GM12878 (cell line): Measurements from ENCODE around the gene ERP44. TPM values are rescaled to one million over a fixed set of nuclear protein-coding genes. Genes with fewer than 3 reads are reported as not detected.

Experiments used
- ATAC-seq: fragments of 200-7000 bp; cut with Tn5 transposase; 3 replicates; pipeline ENCODE4 v1.9.1; 2020; ENCODE audit warnings: mild to moderate bottlenecking, moderate library complexity
- BruUV-seq: library from RNA; stranded (reverse); fragments of 400-500 nt; replicated peaks from 2 replicates; lab custom pipeline; 2021; lab: Mats Ljungman, UMichigan
- CTCF ChIA-PET: fragments of 300-600 bp; sonication (Branson Sonifier 250); formaldehyde crosslinking; extraction: SDS; loops from one replicate; lab custom pipeline; 2021; ENCODE audit warnings: inconsistent platforms; lab: Yijun Ruan, JAX
- POLR2A ChIA-PET: fragments of 350-600 bp; formaldehyde crosslinking; extraction: SDS; loops from one replicate; lab custom pipeline; 2021; ENCODE audit warnings: inconsistent platforms; lab: Charles Lee
- RAD21 ChIA-PET: fragments of 300-600 bp; sonication (Branson Sonifier 250); formaldehyde crosslinking; loops from one replicate; lab custom pipeline; 2023; ENCODE audit warnings: antibody characterized with exemption; ENCODE audit not compliant: unreplicated experiment; lab: Charles Lee
- SMC1A ChIA-PET: fragments of 300-600 bp; sonication (Branson Sonifier 250); formaldehyde crosslinking; loops from one replicate; lab custom pipeline; 2023; ENCODE audit not compliant: unreplicated experiment, uncharacterized antibody; lab: Charles Lee
- DNase-seq: peaks from one replicate; pipeline ENCODE4 v3.0.0-alpha.2; 2011; ENCODE audit warnings: low read depth, low spot score
- FAIRE-seq: peaks from 3 replicates; lab custom pipeline; 2011; peaks lifted over from hg19 to GRCh38; lab: Jason Lieb, UNC
- H2AFZ ChIP-seq: 2 replicates; pipeline ENCODE4 v1.6.0; 2011; ENCODE audit warnings: low read depth, low read length, control low read depth; ENCODE audit not compliant: control insufficient read depth
- H3K27ac ChIP-seq: 2 replicates; pipeline ENCODE4 v1.5.1; 2011; ENCODE audit warnings: control low read depth; ENCODE audit not compliant: control insufficient read depth, insufficient read depth
- H3K27me3 ChIP-seq, 2 experiments: replicated peaks in 1 of 2; 2 replicates each; pipeline versions ENCODE4 v1.6.0 to v1.6.1; 2011; ENCODE audit warnings: low read length in 1 of 2; ENCODE audit not compliant: control insufficient read depth in 2 of 2, insufficient read depth in 2 of 2
- H3K36me3 ChIP-seq, 2 experiments: 2 replicates each; pipeline ENCODE4 v1.5.1; 2011; ENCODE audit warnings: low read length in 1 of 2; ENCODE audit not compliant: control insufficient read depth in 2 of 2, insufficient read depth in 2 of 2
- H3K4me1 ChIP-seq: 2 replicates; pipeline ENCODE4 v1.6.1; 2011; ENCODE audit warnings: mild to moderate bottlenecking, low read length, moderate library complexity, mixed read lengths; ENCODE audit not compliant: control insufficient read depth, insufficient read depth
- H3K4me2 ChIP-seq: 2 replicates; pipeline ENCODE4 v1.6.0; 2011; ENCODE audit warnings: control low read depth; ENCODE audit not compliant: control insufficient read depth, insufficient read depth
- H3K4me3 ChIP-seq: fragments of 200-600 bp; sonication (generic); 2 replicates; pipeline ENCODE4 v1.5.1; 2016
- H3K79me2 ChIP-seq: 2 replicates; pipeline ENCODE4 v1.6.0; 2011; ENCODE audit warnings: low read length; ENCODE audit not compliant: control insufficient read depth, insufficient read depth
- H3K9ac ChIP-seq: 2 replicates; pipeline ENCODE4 v1.8.0; 2011; ENCODE audit warnings: low read length, control low read depth, mixed read lengths; ENCODE audit not compliant: control insufficient read depth, insufficient read depth
- H3K9me3 ChIP-seq: replicated peaks from 3 replicates; pipeline ENCODE4 v1.5.1; 2011; ENCODE audit warnings: mild to moderate bottlenecking, low read length; ENCODE audit not compliant: control insufficient read depth, insufficient read depth
- H4K20me1 ChIP-seq: 2 replicates; pipeline ENCODE4 v1.6.0; 2011; ENCODE audit not compliant: control insufficient read depth, insufficient read depth
- GABPA ChIP-seq: IDR thresholded peaks from 2 replicates; pipeline ENCODE4 v1.6.1; 2014; ENCODE audit warnings: antibody characterized with exemption, low read depth, mild to moderate bottlenecking, inconsistent platforms
- HCFC1 ChIP-seq: fragments of 150-350 bp; IDR thresholded peaks from 2 replicates; pipeline ENCODE4 v1.6.1; 2014; ENCODE audit warnings: low read length
- HDGF ChIP-seq: fragments of 450-650 bp; IDR thresholded peaks from 2 replicates; pipeline ENCODE4 v1.6.1; 2016; ENCODE audit warnings: antibody characterized with exemption
- NFXL1 ChIP-seq: fragments of 450-650 bp; IDR thresholded peaks from 2 replicates; pipeline ENCODE4 v1.6.1; 2017; ENCODE audit warnings: antibody characterized with exemption, mild to moderate bottlenecking, borderline replicate concordance
- NFYB ChIP-seq: IDR thresholded peaks from 2 replicates; pipeline ENCODE4 v1.6.1; 2011; ENCODE audit warnings: low read depth, mild to moderate bottlenecking, low read length, improper control_type of control experiment, moderate library complexity; ENCODE audit not compliant: insufficient read depth
- RBBP5 ChIP-seq: fragments of 200-600 bp; sonication (generic); conservative IDR thresholded peaks from 2 replicates; pipeline ENCODE4 v1.6.1; 2016
- RELA ChIP-seq: fragments of 450-650 bp; IDR thresholded peaks from 2 replicates; pipeline ENCODE4 v1.8.0; 2014; ENCODE audit warnings: borderline replicate concordance; ENCODE audit not compliant: partially characterized antibody
- RUNX3 ChIP-seq: IDR thresholded peaks from 2 replicates; pipeline ENCODE4 v1.6.1; 2012; ENCODE audit warnings: low read length, inconsistent platforms
- SPI1 ChIP-seq: IDR thresholded peaks from 2 replicates; pipeline ENCODE4 v1.6.1; 2011; ENCODE audit warnings: low read depth, mild to moderate bottlenecking, low read length, moderate library complexity, borderline replicate concordance; ENCODE audit not compliant: insufficient read depth
- SREBF1 ChIP-seq: IDR thresholded peaks from 2 replicates; pipeline ENCODE4 v1.6.1; 2012; ENCODE audit warnings: mild to moderate bottlenecking, low read length
- SREBF2 ChIP-seq: IDR thresholded peaks from 2 replicates; pipeline ENCODE4 v1.6.1; 2012; ENCODE audit warnings: mild to moderate bottlenecking, low read length
- STAT3 ChIP-seq: IDR thresholded peaks from 2 replicates; pipeline ENCODE4 v1.6.1; 2011; ENCODE audit warnings: low read depth, low read length, improper control_type of control experiment
- TBL1XR1 ChIP-seq: IDR thresholded peaks from 2 replicates; pipeline ENCODE4 v1.6.1; 2012; ENCODE audit warnings: low read depth, low read length, improper control_type of control experiment
- ZSCAN29 ChIP-seq: fragments of 450-650 bp; IDR thresholded peaks from 2 replicates; pipeline ENCODE4 v1.6.1; 2017; ENCODE audit warnings: mild to moderate bottlenecking, moderate library complexity
- WGBS: methylation state at CpG from one replicate; pipeline ENCODE4 v1.1.6; 2016; ENCODE audit warnings: low lambda C conversion rate; ENCODE audit not compliant: insufficient replicate concordance, insufficient coverage; ENCODE audit errors: missing lambda C conversion rate; 5-methylcytosine and 5-hydroxymethylcytosine counted together
- in situ Hi-C: fragments of 300-500 bp; cut with MboI; formaldehyde crosslinking; loops from 9 replicates; pipeline ENCODE4 v1.14.3; 2018; ENCODE audit warnings: mixed read lengths
- intact Hi-C: fragments of 100-400 bp; cut with micrococcal nuclease; formaldehyde crosslinking; loops from one replicate; pipeline ENCODE4 v1.14.2; 2022; ENCODE audit not compliant: unreplicated experiment
- polyA plus RNA-seq, 11 experiments: library from polyadenylated mRNA; depleted of rRNA in 4 of 11; unstranded in 6 of 11; stranded (reverse) in 5 of 11; fragments of >200 nt; fragmentation: Nextera tagmentation in 4 of 11; fragmentation: Illumina TruSeq in 1 of 11; extraction: Ambion mirVana in 4 of 11; extraction: Trizol in 1 of 11; gene quantifications; 1 replicate in 1 of 11; 2 replicates in 10 of 11; pipeline versions ENCODE4 v1.2.1 to v1.2.3, GENCODE V29; 2011 to 2016; ENCODE audit warnings: inconsistent platforms in 2 of 11, missing spikeins in 2 of 11, low read depth in 1 of 11
- total RNA-seq, 4 experiments: library from RNA; depleted of rRNA in 3 of 4; stranded (reverse); fragments of >200 nt in 3 of 4; fragmentation: Illumina TruSeq in 1 of 4; extraction: Trizol in 1 of 4; gene quantifications; 2 replicates each; pipeline versions ENCODE4 v1.2.1 to v1.2.3, GENCODE V29; 2013 to 2021
- TF ChIP-seq, protein P1 (sequence below): fragments of 150-350 bp; IDR thresholded peaks from 2 replicates; pipeline ENCODE4 v1.6.1; 2014; ENCODE audit warnings: mild to moderate bottlenecking, low read depth, low read length
- TF ChIP-seq, protein P2 (sequence below): IDR thresholded peaks from 2 replicates; pipeline ENCODE4 v1.6.1; 2012; ENCODE audit warnings: low read length, inconsistent platforms

Gene ERP44
- total and polyA plus RNA-seq, 10 of the 15 experiments (the other 5 are each of a cell fraction or from before 2014, with no cell fraction given) = 11.5 to 52.4 (median 20.2) TPM

DNA sequence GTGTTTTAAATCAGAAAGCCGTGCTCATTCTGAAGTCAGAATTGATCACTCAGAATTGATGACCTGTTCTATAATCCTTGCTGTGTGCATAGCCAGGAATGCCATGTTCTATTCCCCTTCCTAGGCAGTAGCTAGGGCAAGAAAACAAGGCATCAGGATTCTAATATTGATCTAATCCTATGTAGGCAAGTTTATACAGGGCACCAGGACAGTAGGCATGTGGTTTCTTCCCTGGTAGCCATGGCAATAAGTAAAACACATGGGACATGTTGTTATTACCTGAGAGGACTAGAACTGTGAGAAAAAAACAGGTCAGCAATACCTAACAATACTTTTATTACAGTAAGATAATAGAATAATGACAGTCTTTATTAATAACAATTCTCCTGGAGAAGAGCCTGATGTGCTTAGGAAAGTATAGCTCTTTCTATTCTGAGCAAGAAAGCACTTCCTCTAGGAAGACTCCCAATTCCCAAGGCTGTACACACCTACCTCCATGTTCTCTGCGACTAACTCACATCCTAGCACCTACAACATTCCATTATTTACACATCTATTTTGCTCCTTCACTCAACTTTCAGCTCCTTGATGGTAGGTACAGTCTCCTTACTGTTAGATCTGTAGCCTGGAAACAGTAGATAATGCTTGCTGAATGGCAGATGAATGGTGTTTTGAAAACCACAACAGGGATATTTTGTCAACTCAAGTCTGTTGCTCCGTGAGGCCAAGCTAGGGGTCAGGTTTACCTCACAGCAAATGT, 121.6 kb downstream of the ERP44 start:
- FAIRE-seq = no peak
- in situ Hi-C loops = no loop called here
- RAD21 ChIA-PET = interaction anchor here (0.7 kb wide), 1 partner anchor 244 kb away, joined by 3 read pairs; no protein-coding TSS in a partner anchor

DNA sequence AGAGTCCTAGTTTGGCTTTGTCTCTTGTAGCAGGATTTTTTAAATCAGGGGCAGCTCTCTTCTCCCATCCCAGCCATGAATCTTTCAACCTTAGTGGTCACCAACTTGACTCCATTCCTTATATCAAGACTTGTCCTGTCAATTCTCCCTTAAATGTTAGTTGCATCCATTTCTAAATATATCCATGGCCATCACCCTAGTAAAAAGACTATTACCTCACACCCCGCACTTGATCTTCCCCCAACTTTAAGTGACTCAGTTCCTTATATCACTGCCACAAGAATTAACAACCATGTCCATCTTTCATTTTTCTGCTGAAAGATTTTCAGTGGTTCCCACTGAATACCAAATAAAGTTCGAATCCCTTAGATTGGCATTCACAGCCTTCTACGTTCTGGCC, 125.3 kb downstream of the ERP44 start:
- Histone ChIP-seq H3K4me3 (no peak overlapping the region), H2AFZ (no peak overlapping the region), H3K4me2 (no peak overlapping the region), H3K9ac (no peak overlapping the region), H3K36me3 (peaks cover 0 to 11% of the 10 kb centered on the region in 2 experiments; a peak in 1 of 4 replicates), H4K20me1 (no peaks in the 10 kb centered on the region), H3K27ac (no peak overlapping the region), H3K79me2 (no peaks in the 10 kb centered on the region), H3K9me3 (no peaks in the 10 kb centered on the region), H3K27me3 (no peaks in the 10 kb centered on the region), H3K4me1 (no peaks in the 10 kb centered on the region)
- in situ Hi-C loops = no loop called here
- ATAC-seq = no peak
- POLR2A ChIA-PET = no interaction called here
- CTCF ChIA-PET = interaction anchor here (0.7 to 1.2 kb wide), 3 partner anchors 10 to 812 kb away, joined by 3 read pairs; no protein-coding TSS in a partner anchor
- BruUV-seq = no TSS peak
- intact Hi-C loops = no loop called here
- WGBS = 97% methylated on average over 3 of the region's 3 CpGs
- FAIRE-seq = no peak
- no peak for DNase-seq
- RAD21 ChIA-PET = no interaction called here
- SMC1A ChIA-PET = interaction anchor here (0.9 to 1.3 kb wide), 2 partner anchors 10 to 123 kb away, joined by 3 read pairs; no protein-coding TSS in a partner anchor
- TF ChIP-seq GABPA = no peak
- TF ChIP-seq, protein P1, sequence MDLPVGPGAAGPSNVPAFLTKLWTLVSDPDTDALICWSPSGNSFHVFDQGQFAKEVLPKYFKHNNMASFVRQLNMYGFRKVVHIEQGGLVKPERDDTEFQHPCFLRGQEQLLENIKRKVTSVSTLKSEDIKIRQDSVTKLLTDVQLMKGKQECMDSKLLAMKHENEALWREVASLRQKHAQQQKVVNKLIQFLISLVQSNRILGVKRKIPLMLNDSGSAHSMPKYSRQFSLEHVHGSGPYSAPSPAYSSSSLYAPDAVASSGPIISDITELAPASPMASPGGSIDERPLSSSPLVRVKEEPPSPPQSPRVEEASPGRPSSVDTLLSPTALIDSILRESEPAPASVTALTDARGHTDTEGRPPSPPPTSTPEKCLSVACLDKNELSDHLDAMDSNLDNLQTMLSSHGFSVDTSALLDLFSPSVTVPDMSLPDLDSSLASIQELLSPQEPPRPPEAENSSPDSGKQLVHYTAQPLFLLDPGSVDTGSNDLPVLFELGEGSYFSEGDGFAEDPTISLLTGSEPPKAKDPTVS = no peak
- TF ChIP-seq RELA = no peak
- TF ChIP-seq STAT3 = no peak
- TF ChIP-seq RBBP5 = no peak
- TF ChIP-seq SREBF2 = no peak
- TF ChIP-seq TBL1XR1 = no peak
- TF ChIP-seq HCFC1 = no peak
- TF ChIP-seq, protein P2, sequence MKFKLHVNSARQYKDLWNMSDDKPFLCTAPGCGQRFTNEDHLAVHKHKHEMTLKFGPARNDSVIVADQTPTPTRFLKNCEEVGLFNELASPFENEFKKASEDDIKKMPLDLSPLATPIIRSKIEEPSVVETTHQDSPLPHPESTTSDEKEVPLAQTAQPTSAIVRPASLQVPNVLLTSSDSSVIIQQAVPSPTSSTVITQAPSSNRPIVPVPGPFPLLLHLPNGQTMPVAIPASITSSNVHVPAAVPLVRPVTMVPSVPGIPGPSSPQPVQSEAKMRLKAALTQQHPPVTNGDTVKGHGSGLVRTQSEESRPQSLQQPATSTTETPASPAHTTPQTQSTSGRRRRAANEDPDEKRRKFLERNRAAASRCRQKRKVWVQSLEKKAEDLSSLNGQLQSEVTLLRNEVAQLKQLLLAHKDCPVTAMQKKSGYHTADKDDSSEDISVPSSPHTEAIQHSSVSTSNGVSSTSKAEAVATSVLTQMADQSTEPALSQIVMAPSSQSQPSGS = no peak
- TF ChIP-seq NFYB = no peak
- no peak for TF ChIP-seq NFXL1
- no peak for TF ChIP-seq SPI1
- TF ChIP-seq HDGF = no peak
- no peak for TF ChIP-seq SREBF1

More for the DNA sequence above, 121.6 kb downstream of the ERP44 start:
- intact Hi-C loops = no loop called here
- H3K9me3 ChIP-seq = no peaks in the 10 kb centered on the region
- H2AFZ ChIP-seq = no peak overlapping the region
- no peaks in the 10 kb centered on the region for H3K27me3 ChIP-seq
- no peak for TF ChIP-seq ZSCAN29
- TF ChIP-seq RUNX3 = 0 out of 2 replicates have a peak, but pooled peaks have one; percentile 5
- no peaks in the 10 kb centered on the region for H3K79me2 ChIP-seq
- H3K4me2 ChIP-seq = no peak overlapping the region
- ChIA-PET SMC1A (interaction anchor here (0.7 to 1.5 kb wide), 3 partner anchors 9 to 116 kb away, joined by 3 to 4 read pairs (median 3); no protein-coding TSS in a partner anchor), CTCF (interaction anchor here (0.6 kb wide), 2 partner anchors 35 to 543 kb away, joined by 3 to 4 read pairs; no protein-coding TSS in a partner anchor), POLR2A (no interaction called here)
- H3K36me3 ChIP-seq = peaks cover 0 to 12% of the 10 kb centered on the region in 2 experiments; a peak in 1 of 4 replicates
- H3K4me3 ChIP-seq = no peak overlapping the region
- no peaks in the 10 kb centered on the region for H3K4me1 ChIP-seq
- BruUV-seq = no TSS peak
- DNase-seq = no peak
- WGBS = 82% methylated on average over 3 of the region's 3 CpGs
- no peaks in the 10 kb centered on the region for H4K20me1 ChIP-seq
- no peak overlapping the region for H3K27ac ChIP-seq
- H3K9ac ChIP-seq = no peak overlapping the region
- no peak for ATAC-seq
